Caki2 (cell line): Measurements from ENCODE around the gene GALNT11. TPM values are rescaled to one million over a fixed set of nuclear protein-coding genes. Genes with fewer than 3 reads are reported as not detected.
"Not testable (repeated sequence)": the region's sequence is repeated elsewhere in the genome, so short reads cannot be mapped to it uniquely, and the experiment has no call there.

Experiments
- DNase-seq: peaks from one replicate; pipeline ENCODE4 v3.0.0-alpha.2; 2015; ENCODE audit warnings: low read depth
- in situ Hi-C: cut with HindIII; loops from 2 replicates; pipeline ENCODE4 v1.10.0; 2016; ENCODE audit warnings: low sequenced_read_pairs, low pct_unique_long_range_greater_than_20kb, mixed read lengths
- total RNA-seq: library from RNA; depleted of rRNA; stranded (reverse); fragments of >200 nt; shearing (Covaris generic); gene quantifications from 2 replicates; pipeline ENCODE4 v1.2.3, GENCODE V29; 2014; ENCODE audit warnings: low replicate concordance

The GALNT11 gene
- total RNA-seq, 1 experiment from 2014 or later, result 56.8 TPM

- DNase-seq, in situ Hi-C loops: not testable (repeated sequence)
Observed at GRCh38 chr7:152021740-152022139, 3.7 kb upstream of the GALNT11 start.

- DNase-seq, result no peak
- in situ Hi-C loops, result no loop called here
Observed at GRCh38 chr7:152025937-152026890, 740 bp downstream of the GALNT11 start.

GRCh38 chr7:152027491-152028365, 2.3 kb downstream of the GALNT11 start:
- in situ Hi-C loops, DNase-seq: not testable (repeated sequence)

GRCh38 chr7:152030059-152030458, 4.6 kb downstream of the GALNT11 start:
- DNase-seq, in situ Hi-C loops: not testable (repeated sequence)

- DNase-seq, in situ Hi-C loops: not testable (repeated sequence)
Observed at GRCh38 chr7:152030639-152031038, 5.2 kb downstream of the GALNT11 start.

- in situ Hi-C loops, result no loop called here
Observed at GRCh38 chr7:152035817-152036216, 10.3 kb downstream of the GALNT11 start.

GRCh38 chr7:152038410-152038809, 12.9 kb downstream of the GALNT11 start:
- DNase-seq, in situ Hi-C loops: not testable (repeated sequence)

More at GRCh38 chr7:152035817-152036216, 10.3 kb downstream of the GALNT11 start:
- DNase-seq, result no peak

- DNase-seq, in situ Hi-C loops: not testable (repeated sequence)
Observed at GRCh38 chr7:152043086-152043485, 17.6 kb downstream of the GALNT11 start.

GRCh38 chr7:152044909-152045308, 19.4 kb downstream of the GALNT11 start:
- in situ Hi-C loops, DNase-seq: not testable (repeated sequence)

GRCh38 chr7:152046531-152046930, 21.1 kb downstream of the GALNT11 start:
- no peak for DNase-seq
- in situ Hi-C loops, result no loop called here

GRCh38 chr7:152048051-152048450, 22.6 kb downstream of the GALNT11 start:
- in situ Hi-C loops, result no loop called here
- no peak for DNase-seq

- in situ Hi-C loops, result no loop called here
- no peak for DNase-seq
Observed at GRCh38 chr7:152050547-152050971, 25.1 kb downstream of the GALNT11 start.

- in situ Hi-C loops, result no loop called here
- DNase-seq, result no peak
Observed at GRCh38 chr7:152051968-152052367, 26.5 kb downstream of the GALNT11 start.

GRCh38 chr7:152052771-152053170, 27.3 kb downstream of the GALNT11 start:
- no peak for DNase-seq
- in situ Hi-C loops, result no loop called here

GRCh38 chr7:152054367-152055230, 29.1 kb downstream of the GALNT11 start:
- in situ Hi-C loops, result no loop called here

GRCh38 chr7:152056621-152057274, 31.3 kb downstream of the GALNT11 start:
- in situ Hi-C loops, result no loop called here

More at GRCh38 chr7:152054367-152055230, 29.1 kb downstream of the GALNT11 start:
- DNase-seq, result no peak

GRCh38 chr7:152059311-152059710, 33.8 kb downstream of the GALNT11 start:
- in situ Hi-C loops, result no loop called here
- no peak for DNase-seq

More at GRCh38 chr7:152056621-152057274, 31.3 kb downstream of the GALNT11 start:
- no peak for DNase-seq
